Measurements from ENCODE around the gene IL4R.

DNA sequence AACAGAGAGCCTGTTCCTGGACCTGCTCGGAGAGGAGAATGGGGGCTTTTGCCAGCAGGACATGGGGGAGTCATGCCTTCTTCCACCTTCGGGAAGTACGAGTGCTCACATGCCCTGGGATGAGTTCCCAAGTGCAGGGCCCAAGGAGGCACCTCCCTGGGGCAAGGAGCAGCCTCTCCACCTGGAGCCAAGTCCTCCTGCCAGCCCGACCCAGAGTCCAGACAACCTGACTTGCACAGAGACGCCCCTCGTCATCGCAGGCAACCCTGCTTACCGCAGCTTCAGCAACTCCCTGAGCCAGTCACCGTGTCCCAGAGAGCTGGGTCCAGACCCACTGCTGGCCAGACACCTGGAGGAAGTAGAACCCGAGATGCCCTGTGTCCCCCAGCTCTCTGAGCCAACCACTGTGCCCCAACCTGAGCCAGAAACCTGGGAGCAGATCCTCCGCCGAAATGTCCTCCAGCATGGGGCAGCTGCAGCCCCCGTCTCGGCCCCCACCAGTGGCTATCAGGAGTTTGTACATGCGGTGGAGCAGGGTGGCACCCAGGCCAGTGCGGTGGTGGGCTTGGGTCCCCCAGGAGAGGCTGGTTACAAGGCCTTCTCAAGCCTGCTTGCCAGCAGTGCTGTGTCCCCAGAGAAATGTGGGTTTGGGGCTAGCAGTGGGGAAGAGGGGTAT is 48.9 kb downstream of the IL4R start:
- TF ChIP-seq CTCF (IDR thresholded peaks at IDR 0.05 in 8 of 11, conservative IDR thresholded peaks at IDR 0.05 in 3 of 11): no peak
- peak in 1 of 3 donors; percentile 76 for TF ChIP-seq POLR2AphosphoS5 (IDR thresholded peaks at IDR 0.05)

Measured in spleen (tissue), 7 donors.